ENCODE measurements around the gene TRAK2. TPM values are rescaled to one million over a fixed set of nuclear protein-coding genes. Genes with fewer than 3 reads are reported as not detected.

TRAK2 gene
- total RNA-seq, 1 experiment from 2014 or later = 12.8 TPM

DNA sequence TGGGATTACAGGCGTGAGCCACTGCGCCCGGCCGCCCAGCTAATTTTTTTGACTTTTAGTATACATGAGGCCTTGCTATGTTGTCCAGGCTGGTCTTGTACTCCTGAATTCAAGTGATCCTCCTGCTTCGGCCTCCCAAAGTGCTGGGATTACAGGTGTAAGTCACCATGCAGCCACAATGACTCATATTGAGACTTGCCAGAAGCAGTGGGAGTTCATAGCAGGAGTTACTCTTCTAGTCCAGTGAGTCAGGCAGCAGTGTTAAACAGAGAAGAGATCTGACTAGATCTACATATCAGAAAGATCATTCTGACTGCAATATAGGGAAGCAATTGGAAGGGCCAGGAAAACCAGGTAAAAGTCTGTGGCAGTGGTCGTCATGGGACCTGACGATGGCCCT lies 92.6 kb downstream of the TRAK2 start:
- peaks cover 5% of the 10 kb centered on the region for H3K4me1 Mint-ChIP-seq
- no peak overlapping the region for H3K4me3 Mint-ChIP-seq
- H3K27ac Mint-ChIP-seq = no peak overlapping the region
- H3K36me3 Mint-ChIP-seq = peaks cover 6% of the 10 kb centered on the region
- no peak for DNase-seq (ENCODE audit: low spot score)
- H3K27me3 Mint-ChIP-seq (ENCODE audit: low read depth) = no peaks in the 10 kb centered on the region
- H3K9me3 Mint-ChIP-seq = peaks cover 9% of the 10 kb centered on the region
- no peak for TF ChIP-seq STAT6 (CRISPR knock-in tag; conservative IDR thresholded peaks at IDR 0.05; ENCODE audit: low read depth)
- no peak for TF ChIP-seq JUN (CRISPR knock-in tag; IDR thresholded peaks at IDR 0.05)
- TF ChIP-seq TEAD1 (CRISPR knock-in tag; IDR thresholded peaks at IDR 0.05) = no peak
- TF ChIP-seq FOXP1 (CRISPR knock-in tag; IDR thresholded peaks at IDR 0.05; ENCODE audit: borderline replicate concordance) = no peak
- TF ChIP-seq MXD4 (CRISPR knock-in tag; IDR thresholded peaks at IDR 0.05; ENCODE audit: borderline replicate concordance) = no peak
- TF ChIP-seq E2F1 (CRISPR knock-in tag; IDR thresholded peaks at IDR 0.05) = no peak
- no peak for TF ChIP-seq SMAD4 (CRISPR knock-in tag; IDR thresholded peaks at IDR 0.05)
- no peak for TF ChIP-seq CREB1 (CRISPR knock-in tag; IDR thresholded peaks at IDR 0.05)
- no peak for TF ChIP-seq NR1H2 (CRISPR knock-in tag; IDR thresholded peaks at IDR 0.05)
- no peak for TF ChIP-seq RELA (CRISPR knock-in tag; IDR thresholded peaks at IDR 0.05; ENCODE audit: borderline replicate concordance)
- TF ChIP-seq ZNF396 (CRISPR knock-in tag; IDR thresholded peaks at IDR 0.05; ENCODE audit: borderline replicate concordance) = no peak
- no peak for TF ChIP-seq ZNF317 (CRISPR knock-in tag; IDR thresholded peaks at IDR 0.05; ENCODE audit: borderline replicate concordance, low read depth)
- TF ChIP-seq ZMAT4 (CRISPR knock-in tag; IDR thresholded peaks at IDR 0.05) = no peak
- TF ChIP-seq MYBL2 (CRISPR knock-in tag; IDR thresholded peaks at IDR 0.05) = no peak
- no peak for TF ChIP-seq IRF2 (CRISPR knock-in tag; IDR thresholded peaks at IDR 0.05; ENCODE audit: borderline replicate concordance, low read depth)
- TF ChIP-seq ZNF138 (CRISPR knock-in tag; conservative IDR thresholded peaks at IDR 0.05) = no peak
- no peak for TF ChIP-seq GTF2I (CRISPR knock-in tag; conservative IDR thresholded peaks at IDR 0.05)
- no peak for TF ChIP-seq FOXJ3 (CRISPR knock-in tag; IDR thresholded peaks at IDR 0.05; ENCODE audit: borderline replicate concordance)
- no peak for TF ChIP-seq ZNF232 (CRISPR knock-in tag; IDR thresholded peaks at IDR 0.05)
- ATAC-seq = no peak
- POLR2A ChIA-PET = no interaction called here
- CTCF ChIA-PET = interaction anchor here (0.8 kb wide), 1 partner anchor 82 kb away, joined by 3 read pairs; no protein-coding TSS in a partner anchor

- no peak within 1 kb of the TSS; the same call in 1 of the 2 replicates for H3K27ac Mint-ChIP-seq
- H3K4me3 Mint-ChIP-seq = no peak within 1 kb of the TSS
- ATAC-seq = peak; percentile 97
- H3K27me3 Mint-ChIP-seq (ENCODE audit: low read depth) = no peaks in the 10 kb centered on the region
- TF ChIP-seq NFYB (CRISPR knock-in tag; conservative IDR thresholded peaks at IDR 0.05; ENCODE audit: low read depth) (peak; percentile 74), RORB (CRISPR knock-in tag; IDR thresholded peaks at IDR 0.05) (no peak), ELF4 (CRISPR knock-in tag; IDR thresholded peaks at IDR 0.05; ENCODE audit: low read depth) (no peak)
- H3K9me3 Mint-ChIP-seq = no peaks in the 10 kb centered on the region
- peaks cover 1% of the 10 kb centered on the region for H3K36me3 Mint-ChIP-seq
- CTCF ChIA-PET = interaction anchor here (1.2 to 2.5 kb wide), 3 partner anchors 12 to 125 kb away, joined by 4 to 11 read pairs (median 4); no protein-coding TSS in a partner anchor
- POLR2A ChIA-PET = no interaction called here
- peaks cover 5% of the 10 kb centered on the region for H3K4me1 Mint-ChIP-seq
- peak; percentile 38 for DNase-seq (ENCODE audit: low spot score)
These were observed 94.0 kb downstream of the TRAK2 start, which contains the start of gene FLACC1 for GRCh38 chr2:201357221-201357620. Gene FLACC1, minus strand, starts transcription at chr2:201357345. Its CDS starts 5,941 bp downstream, at chr2:201351404.

All from WTC11 (cell line).